ENCODE results near the gene FOXF2.
"Not testable (repeated sequence)": the region's sequence is repeated elsewhere in the genome, so short reads cannot be mapped to it uniquely, and the experiment has no call there.

Gene FOXF2

GRCh38 chr6:1349655-1350054 lies 39.7 kb upstream of the FOXF2 start:
- peaks cover 0 to 21% (median 5%) of the 10 kb centered on the region in 3 donors for H3K9me3 ChIP-seq
- no peaks in the 10 kb centered on the region for H3K36me3 ChIP-seq
- no peaks in the 10 kb centered on the region for H3K4me1 ChIP-seq
- no peak for DNase-seq
- TF ChIP-seq, protein P1, sequence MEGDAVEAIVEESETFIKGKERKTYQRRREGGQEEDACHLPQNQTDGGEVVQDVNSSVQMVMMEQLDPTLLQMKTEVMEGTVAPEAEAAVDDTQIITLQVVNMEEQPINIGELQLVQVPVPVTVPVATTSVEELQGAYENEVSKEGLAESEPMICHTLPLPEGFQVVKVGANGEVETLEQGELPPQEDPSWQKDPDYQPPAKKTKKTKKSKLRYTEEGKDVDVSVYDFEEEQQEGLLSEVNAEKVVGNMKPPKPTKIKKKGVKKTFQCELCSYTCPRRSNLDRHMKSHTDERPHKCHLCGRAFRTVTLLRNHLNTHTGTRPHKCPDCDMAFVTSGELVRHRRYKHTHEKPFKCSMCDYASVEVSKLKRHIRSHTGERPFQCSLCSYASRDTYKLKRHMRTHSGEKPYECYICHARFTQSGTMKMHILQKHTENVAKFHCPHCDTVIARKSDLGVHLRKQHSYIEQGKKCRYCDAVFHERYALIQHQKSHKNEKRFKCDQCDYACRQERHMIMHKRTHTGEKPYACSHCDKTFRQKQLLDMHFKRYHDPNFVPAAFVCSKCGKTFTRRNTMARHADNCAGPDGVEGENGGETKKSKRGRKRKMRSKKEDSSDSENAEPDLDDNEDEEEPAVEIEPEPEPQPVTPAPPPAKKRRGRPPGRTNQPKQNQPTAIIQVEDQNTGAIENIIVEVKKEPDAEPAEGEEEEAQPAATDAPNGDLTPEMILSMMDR (IDR thresholded peaks at IDR 0.05) = no peak
- peaks cover 0 to 21% of the 10 kb centered on the region in 2 donors for H3K27me3 ChIP-seq
- intact Hi-C loops (cut with DNase I; ENCODE audit: low total_unique reads) = no loop called here
- H3K27ac ChIP-seq = no peak overlapping the region
- H3K4me3 ChIP-seq = no peak overlapping the region

- Histone ChIP-seq H3K36me3 (no peaks in the 10 kb centered on the region), H3K4me1 (no peaks in the 10 kb centered on the region), H3K9me3 (peaks cover 0 to 11% (median 5%) of the 10 kb centered on the region in 3 donors), H3K4me3 (no peak overlapping the region), H3K27ac (no peak overlapping the region), H3K27me3 (peaks cover 0 to 21% of the 10 kb centered on the region in 2 donors)
- intact Hi-C loops (cut with DNase I; ENCODE audit: low total_unique reads) = no loop called here
- no peak for DNase-seq
- TF ChIP-seq, protein P1 (IDR thresholded peaks at IDR 0.05) = no peak
These were observed 37.9 kb upstream of the FOXF2 start for GRCh38 chr6:1351381-1352008.

GRCh38 chr6:1355068-1355467 lies 34.3 kb upstream of the FOXF2 start:
- intact Hi-C loops (cut with DNase I; ENCODE audit: low total_unique reads); DNase-seq; H3K27ac ChIP-seq; H3K36me3 ChIP-seq; H3K4me1 ChIP-seq; H3K4me3 ChIP-seq: not testable (repeated sequence)
- Histone ChIP-seq H3K9me3 (peaks cover 0 to 11% (median 5%) of the 10 kb centered on the region in 3 donors), H3K27me3 (peaks cover 0 to 12% of the 10 kb centered on the region in 2 donors)

- H3K4me1 ChIP-seq; H3K9me3 ChIP-seq; H3K27ac ChIP-seq; DNase-seq; H3K36me3 ChIP-seq; intact Hi-C loops (cut with DNase I; ENCODE audit: low total_unique reads); H3K4me3 ChIP-seq: not testable (repeated sequence)
- H3K27me3 ChIP-seq = peaks cover 0 to 19% of the 10 kb centered on the region in 2 donors
These were observed 27.7 kb upstream of the FOXF2 start for GRCh38 chr6:1361717-1362116.

- Histone ChIP-seq H3K27ac (no peak overlapping the region), H3K9me3 (no peaks in the 10 kb centered on the region), H3K4me3 (no peak overlapping the region), H3K36me3 (no peaks in the 10 kb centered on the region), H3K27me3 (peaks cover 0 to 19% of the 10 kb centered on the region in 2 donors), H3K4me1 (no peaks in the 10 kb centered on the region)
- DNase-seq = no peak
- intact Hi-C loops (cut with DNase I; ENCODE audit: low total_unique reads) = no loop called here
- TF ChIP-seq, protein P1 (IDR thresholded peaks at IDR 0.05) = no peak
These were observed 26.7 kb upstream of the FOXF2 start for GRCh38 chr6:1362643-1363042.

DNA sequence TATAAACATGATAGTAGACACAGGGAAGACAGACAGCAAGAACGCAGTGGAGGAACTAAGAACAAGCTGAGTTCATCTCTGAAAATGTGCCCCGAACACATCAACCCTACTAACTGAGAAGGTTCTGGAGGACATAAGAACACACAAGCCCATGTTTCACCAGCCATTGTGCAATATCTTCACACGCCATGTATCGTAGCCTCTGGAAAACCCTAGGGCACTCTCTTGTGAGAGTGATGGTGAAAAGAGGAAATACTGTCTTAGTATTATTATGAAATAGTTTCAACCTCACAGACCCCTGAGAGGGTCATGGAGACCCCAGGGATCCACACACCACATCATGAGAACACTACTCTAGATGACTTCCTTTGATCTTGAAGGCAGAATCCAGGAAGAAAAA lies 26.1 kb upstream of the FOXF2 start:
- no peak overlapping the region for H3K4me3 ChIP-seq
- no peak for DNase-seq
- H3K4me1 ChIP-seq = no peaks in the 10 kb centered on the region
- H3K36me3 ChIP-seq = no peaks in the 10 kb centered on the region
- H3K9me3 ChIP-seq = no peaks in the 10 kb centered on the region
- intact Hi-C loops (cut with DNase I; ENCODE audit: low total_unique reads) = no loop called here
- peaks cover 0 to 19% of the 10 kb centered on the region in 2 donors for H3K27me3 ChIP-seq
- H3K27ac ChIP-seq = no peak overlapping the region
- TF ChIP-seq, protein P1 (IDR thresholded peaks at IDR 0.05) = no peak
